Choroid plexus epithelial cell (primary cell): ENCODE measurements around the gene TSC2.
A peak's percentile ranks its signal among the peaks of the same experiment; 100 is the strongest.
"Not testable (repeated sequence)": the region's sequence is repeated elsewhere in the genome, so short reads cannot be mapped to it uniquely, and the experiment has no call there.

Experiments
- DNase-seq: peaks from one replicate; pipeline ENCODE4 v3.0.0-alpha.2; 2010; ENCODE audit warnings: low read depth
- H3K4me3 ChIP-seq: 2 replicates; pipeline ENCODE4 v1.5.1; 2011; ENCODE audit warnings: low read depth, mild to moderate bottlenecking, control low read depth, low read length, moderate library complexity
- TF ChIP-seq, protein P1 (sequence below): conservative IDR thresholded peaks from 2 replicates; pipeline ENCODE4 v1.5.1; 2011; ENCODE audit warnings: low read depth, mild to moderate bottlenecking, control low read depth, inconsistent platforms, low read length, moderate library complexity

TSC2 gene

DNA sequence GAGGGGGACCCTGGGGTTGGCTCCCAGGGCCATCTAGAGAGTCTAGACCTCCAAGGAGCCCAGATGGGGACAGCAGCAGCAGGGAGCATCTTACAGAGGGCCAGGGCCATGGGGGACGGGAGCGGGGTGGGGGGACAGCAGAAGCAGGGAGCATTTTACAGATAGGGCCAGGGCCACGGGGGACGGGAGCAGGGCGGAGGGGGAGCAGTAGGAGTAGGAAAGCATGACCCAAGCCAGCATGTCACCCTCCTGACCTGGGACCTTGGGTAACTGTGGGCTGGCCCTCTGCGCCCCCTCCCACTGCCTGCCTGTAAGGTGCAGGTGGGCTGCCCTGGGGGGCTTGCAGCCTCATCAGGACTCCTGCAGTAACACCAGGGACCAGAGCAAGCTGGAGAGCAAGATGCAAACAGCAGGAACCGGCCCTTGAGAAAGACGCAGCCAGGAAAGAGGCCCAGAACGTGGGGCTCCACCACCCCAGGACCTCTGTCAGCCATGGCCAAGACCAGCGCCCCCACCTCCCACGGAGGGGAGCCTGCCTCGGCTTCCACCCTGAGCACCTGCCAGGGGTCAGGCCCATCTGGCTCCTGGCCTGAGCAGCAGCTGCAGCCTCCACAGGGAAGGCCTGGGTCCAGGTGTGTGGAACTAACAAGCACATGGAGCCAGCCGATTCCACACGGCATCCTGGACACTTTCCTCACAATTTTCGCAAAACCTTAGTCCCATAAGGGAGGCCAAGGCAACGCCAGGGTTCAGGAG is 40.5 kb upstream of the TSC2 start:
- no peak for DNase-seq
- TF ChIP-seq, protein P1, sequence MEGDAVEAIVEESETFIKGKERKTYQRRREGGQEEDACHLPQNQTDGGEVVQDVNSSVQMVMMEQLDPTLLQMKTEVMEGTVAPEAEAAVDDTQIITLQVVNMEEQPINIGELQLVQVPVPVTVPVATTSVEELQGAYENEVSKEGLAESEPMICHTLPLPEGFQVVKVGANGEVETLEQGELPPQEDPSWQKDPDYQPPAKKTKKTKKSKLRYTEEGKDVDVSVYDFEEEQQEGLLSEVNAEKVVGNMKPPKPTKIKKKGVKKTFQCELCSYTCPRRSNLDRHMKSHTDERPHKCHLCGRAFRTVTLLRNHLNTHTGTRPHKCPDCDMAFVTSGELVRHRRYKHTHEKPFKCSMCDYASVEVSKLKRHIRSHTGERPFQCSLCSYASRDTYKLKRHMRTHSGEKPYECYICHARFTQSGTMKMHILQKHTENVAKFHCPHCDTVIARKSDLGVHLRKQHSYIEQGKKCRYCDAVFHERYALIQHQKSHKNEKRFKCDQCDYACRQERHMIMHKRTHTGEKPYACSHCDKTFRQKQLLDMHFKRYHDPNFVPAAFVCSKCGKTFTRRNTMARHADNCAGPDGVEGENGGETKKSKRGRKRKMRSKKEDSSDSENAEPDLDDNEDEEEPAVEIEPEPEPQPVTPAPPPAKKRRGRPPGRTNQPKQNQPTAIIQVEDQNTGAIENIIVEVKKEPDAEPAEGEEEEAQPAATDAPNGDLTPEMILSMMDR, result no peak
- peak overlapping the region; percentile 17 for H3K4me3 ChIP-seq

DNA sequence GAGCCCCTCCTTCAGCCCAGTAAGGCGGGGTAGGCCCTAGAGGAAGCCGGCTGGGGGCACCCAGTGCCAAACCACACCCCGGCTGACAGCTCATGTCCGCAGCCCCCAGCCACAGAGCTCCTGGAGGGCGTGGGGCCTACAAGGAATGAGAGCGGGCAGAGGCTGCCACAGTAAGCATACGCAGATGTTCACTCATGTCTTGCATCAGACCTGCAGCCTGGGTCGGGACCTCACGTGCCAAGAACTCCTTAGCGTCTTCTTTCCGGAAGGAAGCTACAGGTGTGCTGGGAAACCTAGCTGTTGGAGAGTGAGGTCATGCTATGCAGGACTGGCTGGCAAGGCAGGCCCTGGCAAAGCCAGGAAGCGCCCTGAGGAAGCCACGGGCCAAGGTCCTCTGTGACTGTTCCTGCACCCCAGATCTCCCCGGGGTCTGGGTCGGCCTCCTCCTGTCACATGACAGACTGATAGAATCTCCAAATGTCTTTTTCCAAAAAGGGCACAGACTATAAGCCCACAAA is 39.7 kb upstream of the TSC2 start:
- TF ChIP-seq, protein P1, result no peak
- peak; percentile 35 for DNase-seq
- peak overlapping the region; percentile 72 for H3K4me3 ChIP-seq

DNA sequence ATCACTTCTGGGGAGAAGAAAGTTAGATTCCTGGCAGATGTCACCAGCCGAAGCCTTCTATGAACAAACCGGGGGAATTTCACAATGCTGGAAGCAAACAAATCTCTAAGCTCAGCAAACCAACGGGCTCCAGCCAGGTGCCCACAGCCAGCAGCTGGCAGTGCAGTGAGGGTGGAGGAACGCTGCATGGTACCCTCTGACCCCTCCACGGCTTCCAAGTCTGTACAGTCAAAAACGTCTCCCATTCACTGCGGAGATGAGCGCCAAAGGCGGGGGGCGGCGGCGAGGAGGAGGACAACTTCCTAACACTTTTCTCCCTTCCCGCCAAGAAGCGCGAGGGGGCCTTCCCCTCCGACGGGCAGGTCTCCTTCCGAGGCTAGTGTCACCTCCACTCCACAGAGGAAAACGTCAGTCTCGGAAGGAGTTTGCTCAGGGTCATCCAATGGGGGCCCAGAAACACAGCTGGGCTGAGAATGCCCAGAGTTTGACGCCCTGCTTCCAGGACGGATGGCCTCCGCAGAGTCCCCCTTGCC is 39.1 kb upstream of the TSC2 start:
- TF ChIP-seq, protein P1, result no peak
- peak overlapping the region; percentile 72 for H3K4me3 ChIP-seq
- DNase-seq, result peak; percentile 57

DNA sequence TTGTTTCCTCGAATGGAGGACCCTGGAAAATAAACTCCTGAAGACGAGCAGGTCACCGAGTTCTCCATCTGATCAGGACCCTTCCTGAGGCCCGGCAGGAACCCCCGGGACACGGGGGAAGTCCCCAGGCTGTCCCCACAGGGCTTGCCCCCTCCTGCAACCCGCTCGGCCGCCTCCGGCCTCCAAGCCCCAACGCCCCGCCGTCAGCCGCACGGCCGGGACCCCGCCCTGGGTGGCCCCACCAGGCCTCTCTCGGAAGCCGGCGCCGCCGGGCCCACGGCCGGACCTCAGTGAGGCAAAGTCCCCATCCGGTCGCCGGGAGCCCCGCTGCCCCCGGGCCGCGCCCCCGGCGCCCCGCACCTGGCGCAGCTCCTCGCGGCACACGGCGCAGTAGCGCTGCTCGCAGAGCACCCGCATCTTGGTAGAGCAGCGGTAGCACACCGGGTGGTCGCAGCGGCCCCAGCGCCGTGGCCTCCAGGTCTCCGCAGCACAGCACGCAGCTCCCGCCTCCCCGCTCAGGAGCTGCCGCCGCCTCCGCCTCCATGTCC is 38.5 kb upstream of the TSC2 start:
- peak overlapping the region; percentile 72 for H3K4me3 ChIP-seq
- DNase-seq, result no peak
- TF ChIP-seq, protein P1, result no peak

DNA sequence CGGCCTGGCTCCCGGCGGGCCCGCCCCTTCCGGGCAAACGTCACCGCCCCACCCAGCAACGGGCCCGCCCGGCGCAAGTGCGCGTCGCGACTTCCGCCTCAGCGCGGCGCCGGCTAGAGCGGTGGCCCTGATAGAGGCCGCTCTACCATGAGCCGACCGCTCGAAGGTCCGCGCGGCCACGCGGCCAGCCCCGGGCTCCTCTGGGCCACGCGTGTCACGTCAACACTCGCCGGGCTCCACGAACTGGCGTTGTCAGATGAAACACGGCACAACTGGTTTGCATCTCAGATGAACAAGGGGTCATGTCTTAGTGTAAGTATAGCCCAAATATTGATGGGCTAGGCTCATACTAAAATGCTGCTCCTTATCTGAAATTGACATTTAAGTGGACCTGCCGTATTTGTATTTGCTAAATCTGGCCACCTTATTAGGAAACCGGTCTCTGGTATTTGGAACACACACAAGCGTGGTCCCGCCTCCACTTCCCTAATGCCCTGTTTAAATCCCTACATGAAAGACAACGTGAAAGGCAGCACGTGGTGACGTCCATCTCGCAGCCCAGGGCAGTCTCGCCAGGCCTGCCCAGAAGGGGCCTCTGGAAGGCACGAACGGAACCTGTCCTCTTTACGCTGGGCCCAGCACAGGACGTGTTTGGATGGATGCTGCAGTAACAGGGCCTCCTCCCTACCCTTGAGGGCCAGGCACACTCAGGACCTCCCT is 37.8 kb upstream of the TSC2 start, which contains the start of gene ZNF598:
TSS of gene ZNF598 (minus strand) at position 31 of the 720 bp plus-strand sequence.
- H3K4me3 ChIP-seq, result peak within 1 kb of the TSS; percentile 82
- DNase-seq, result peak; percentile 85
- TF ChIP-seq, protein P1, result no peak

DNA sequence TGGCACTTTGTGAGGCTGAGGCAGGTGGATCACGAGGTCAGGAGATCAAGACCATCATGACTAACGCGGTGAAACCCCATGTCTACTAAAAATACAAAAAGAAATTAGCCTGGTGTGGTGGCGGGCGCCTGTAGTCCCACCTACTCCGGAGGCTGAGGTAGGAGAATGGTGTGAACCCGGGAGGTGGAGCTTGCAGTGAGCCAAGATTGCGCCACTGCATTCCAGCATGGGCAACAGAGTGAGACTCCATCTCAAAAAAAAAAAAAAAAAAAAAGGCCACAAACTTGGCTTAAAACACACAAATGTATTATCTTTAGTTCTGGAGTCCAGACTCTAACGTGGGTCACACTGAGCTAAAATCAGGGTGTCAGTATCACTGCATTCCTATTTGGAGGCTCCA is 36.1 kb upstream of the TSC2 start:
- not testable (repeated sequence) for DNase-seq, H3K4me3 ChIP-seq

DNA sequence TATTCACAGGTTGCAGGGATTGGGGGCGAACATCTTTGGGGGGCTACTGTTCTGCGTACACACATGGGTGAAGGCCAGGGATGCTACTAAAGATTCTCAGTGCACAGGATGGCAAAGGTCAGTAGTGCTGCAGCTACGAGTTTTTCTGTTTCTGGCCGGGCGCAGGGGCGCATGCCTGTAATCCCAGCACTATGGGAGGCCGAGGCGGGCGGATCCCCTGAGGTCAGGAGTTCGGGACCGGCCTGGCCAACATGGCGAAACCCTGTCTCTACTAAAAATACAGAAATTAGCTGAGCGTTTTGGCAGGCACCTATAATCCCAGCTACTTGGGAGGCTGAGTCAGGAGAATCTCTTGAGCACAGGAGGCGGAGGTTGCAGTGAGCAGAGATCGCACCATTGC is 34.3 kb upstream of the TSC2 start:
- no peak for DNase-seq
- TF ChIP-seq, protein P1, result no peak

More for the DNA sequence above, 34.3 kb upstream of the TSC2 start:
- no peak overlapping the region for H3K4me3 ChIP-seq
